ENCODE measurements around the gene ICAM1. TPM values are rescaled to one million over a fixed set of nuclear protein-coding genes. Genes with fewer than 3 reads are reported as not detected.
A peak's percentile ranks its signal among the peaks of the same experiment; 100 is the strongest.

The ICAM1 gene
- total RNA-seq, 2 donors from 2014 or later = 41.4 to 160 TPM

- H3K4me1 ChIP-seq (ENCODE audit: control insufficient read depth in 1 of 2, low read depth in 2 of 2) = peaks cover 0 to 8% of the 10 kb centered on the region in 2 donors
- H3K27me3 ChIP-seq (replicated peaks; ENCODE audit: insufficient read depth) = no peaks in the 10 kb centered on the region
- H3K36me3 ChIP-seq = no peaks in the 10 kb centered on the region
- no peak overlapping the region for H3K4me3 ChIP-seq
- no peaks in the 10 kb centered on the region for H3K9me3 ChIP-seq
- ATAC-seq (ENCODE audit: insufficient number of reproducible peaks, low FRiP score, low read depth) (no peak), DNase-seq (ENCODE audit: low spot score) (no peak)
- no peak overlapping the region for H3K27ac ChIP-seq
- TF ChIP-seq CTCF (IDR thresholded peaks at IDR 0.05) = no peak
These were observed 24.4 kb upstream of the ICAM1 start for GRCh38 chr19:10246511-10246910.

- peak; percentile 93 for DNase-seq (ENCODE audit: low spot score)
- Histone ChIP-seq H3K4me1 (ENCODE audit: control insufficient read depth in 1 of 2, low read depth in 2 of 2) (peaks cover 7 to 18% of the 10 kb centered on the region in 2 donors), H3K27me3 (replicated peaks; ENCODE audit: insufficient read depth) (no peaks in the 10 kb centered on the region), H3K27ac (peak within 1 kb of the TSS; percentile 64 to 69), H3K4me3 (peak within 1 kb of the TSS; percentile 87), H3K36me3 (peaks cover 25% of the 10 kb centered on the region), H3K9me3 (no peaks in the 10 kb centered on the region)
- ATAC-seq (ENCODE audit: insufficient number of reproducible peaks, low FRiP score, low read depth) = peak; percentile 97
- TF ChIP-seq CTCF (IDR thresholded peaks at IDR 0.05) = no peak
These were observed 18.9 kb upstream of the ICAM1 start, which contains the start of gene MRPL4 for GRCh38 chr19:10251792-10252694. TSS of gene MRPL4 (plus strand) at chr19:10252214. CDS start at chr19:10252254, 40 bp downstream.

GRCh38 chr19:10252707-10253106, 18.2 kb upstream of the ICAM1 start:
- Histone ChIP-seq H3K9me3 (no peaks in the 10 kb centered on the region), H3K4me3 (peak overlapping the region; percentile 87), H3K27ac (no peak overlapping the region), H3K4me1 (ENCODE audit: control insufficient read depth in 1 of 2, low read depth in 2 of 2) (peaks cover 7 to 18% of the 10 kb centered on the region in 2 donors), H3K36me3 (peaks cover 31% of the 10 kb centered on the region), H3K27me3 (replicated peaks; ENCODE audit: insufficient read depth) (no peaks in the 10 kb centered on the region)
- no peak for TF ChIP-seq CTCF (IDR thresholded peaks at IDR 0.05)
- DNase-seq (ENCODE audit: low spot score) = no peak
- ATAC-seq (ENCODE audit: insufficient number of reproducible peaks, low FRiP score, low read depth) = no peak

GRCh38 chr19:10254244-10254643, 16.7 kb upstream of the ICAM1 start:
- H3K36me3 ChIP-seq = peaks cover 40% of the 10 kb centered on the region
- H3K27me3 ChIP-seq (replicated peaks; ENCODE audit: insufficient read depth) = no peaks in the 10 kb centered on the region
- H3K4me1 ChIP-seq (ENCODE audit: control insufficient read depth in 1 of 2, low read depth in 2 of 2) = peaks cover 7 to 18% of the 10 kb centered on the region in 2 donors
- no peak overlapping the region for H3K4me3 ChIP-seq
- H3K9me3 ChIP-seq = no peaks in the 10 kb centered on the region
- DNase-seq (ENCODE audit: low spot score) (no peak), ATAC-seq (ENCODE audit: insufficient number of reproducible peaks, low FRiP score, low read depth) (no peak)
- no peak for TF ChIP-seq CTCF (IDR thresholded peaks at IDR 0.05)
- no peak overlapping the region for H3K27ac ChIP-seq

GRCh38 chr19:10255358-10255757, 15.6 kb upstream of the ICAM1 start:
- no peak for TF ChIP-seq CTCF (IDR thresholded peaks at IDR 0.05)
- Histone ChIP-seq H3K36me3 (peaks cover 40% of the 10 kb centered on the region), H3K27me3 (replicated peaks; ENCODE audit: insufficient read depth) (no peaks in the 10 kb centered on the region), H3K27ac (no peak overlapping the region), H3K4me1 (ENCODE audit: control insufficient read depth in 1 of 2, low read depth in 2 of 2) (peaks cover 7 to 18% of the 10 kb centered on the region in 2 donors), H3K4me3 (no peak overlapping the region), H3K9me3 (no peaks in the 10 kb centered on the region)
- no peak for DNase-seq (ENCODE audit: low spot score)
- no peak for ATAC-seq (ENCODE audit: insufficient number of reproducible peaks, low FRiP score, low read depth)

All from thoracic aorta (tissue), 2 donors.